Right renal pelvis (tissue), 4 donors: ENCODE results near the gene SHC3. TPM values are rescaled to one million over a fixed set of nuclear protein-coding genes. Genes with fewer than 3 reads are reported as not detected.
"Not testable (repeated sequence)": the region's sequence is repeated elsewhere in the genome, so short reads cannot be mapped to it uniquely, and the experiment has no call there.

ENCODE experiments used
- DNase-seq, 4 donors: peaks; one replicate each; pipeline ENCODE4 v3.0.0-alpha.2; 2013; ENCODE audit warnings: low read depth in 4 of 4, low spot score in 3 of 4, missing footprints in 1 of 4
- polyA plus RNA-seq, 4 donors: library from polyadenylated mRNA; unstranded; fragments of 120-200 nt; gene quantifications; one replicate each; pipeline ENCODE4 v1.2.1, GENCODE V29; 2013; ENCODE audit not compliant: insufficient read length in 4 of 4

SHC3 gene, protein sequence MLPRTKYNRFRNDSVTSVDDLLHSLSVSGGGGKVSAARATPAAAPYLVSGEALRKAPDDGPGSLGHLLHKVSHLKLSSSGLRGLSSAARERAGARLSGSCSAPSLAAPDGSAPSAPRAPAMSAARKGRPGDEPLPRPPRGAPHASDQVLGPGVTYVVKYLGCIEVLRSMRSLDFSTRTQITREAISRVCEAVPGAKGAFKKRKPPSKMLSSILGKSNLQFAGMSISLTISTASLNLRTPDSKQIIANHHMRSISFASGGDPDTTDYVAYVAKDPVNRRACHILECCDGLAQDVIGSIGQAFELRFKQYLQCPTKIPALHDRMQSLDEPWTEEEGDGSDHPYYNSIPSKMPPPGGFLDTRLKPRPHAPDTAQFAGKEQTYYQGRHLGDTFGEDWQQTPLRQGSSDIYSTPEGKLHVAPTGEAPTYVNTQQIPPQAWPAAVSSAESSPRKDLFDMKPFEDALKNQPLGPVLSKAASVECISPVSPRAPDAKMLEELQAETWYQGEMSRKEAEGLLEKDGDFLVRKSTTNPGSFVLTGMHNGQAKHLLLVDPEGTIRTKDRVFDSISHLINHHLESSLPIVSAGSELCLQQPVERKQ
- 1 to 10 TPM; 2.1 to 3.2 (median 2.5) TPM for polyA plus RNA-seq

DNA sequence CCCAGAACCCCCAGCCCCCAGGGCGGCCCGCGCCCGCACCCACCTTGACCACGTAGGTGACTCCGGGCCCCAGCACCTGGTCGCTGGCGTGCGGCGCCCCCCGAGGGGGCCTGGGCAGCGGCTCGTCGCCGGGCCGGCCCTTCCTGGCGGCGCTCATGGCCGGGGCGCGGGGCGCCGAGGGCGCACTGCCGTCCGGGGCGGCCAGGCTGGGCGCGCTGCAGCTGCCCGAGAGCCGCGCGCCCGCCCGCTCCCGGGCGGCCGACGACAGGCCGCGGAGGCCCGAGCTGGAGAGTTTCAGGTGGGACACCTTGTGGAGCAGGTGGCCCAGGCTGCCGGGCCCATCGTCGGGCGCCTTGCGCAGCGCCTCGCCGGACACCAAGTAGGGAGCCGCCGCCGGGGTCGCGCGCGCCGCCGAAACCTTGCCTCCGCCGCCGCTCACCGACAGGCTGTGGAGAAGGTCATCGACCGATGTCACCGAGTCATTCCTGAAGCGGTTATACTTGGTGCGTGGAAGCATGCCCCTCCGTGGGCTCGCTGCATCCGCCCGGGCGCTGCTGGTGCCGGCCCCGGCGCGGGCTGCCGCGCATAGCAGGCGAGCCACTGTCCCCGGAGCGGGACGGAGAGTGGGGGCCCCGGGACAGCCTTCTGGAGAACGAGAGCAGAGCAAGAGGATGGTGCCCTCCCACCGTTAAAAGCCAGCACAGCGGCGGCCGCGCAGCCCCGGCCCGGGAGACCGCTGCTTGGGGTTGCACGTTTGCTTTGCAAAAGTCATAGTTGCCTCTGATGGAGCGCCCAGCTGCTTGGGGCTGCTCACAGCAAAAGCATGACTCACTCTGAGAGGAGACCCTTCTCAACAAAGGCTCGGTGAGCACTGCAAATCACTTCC is at the start of gene SHC3:
TSS of gene SHC3 (minus strand) at position 875 of the 886 bp plus-strand sequence. CDS start at position 517, 358 bp downstream.
- no peak for DNase-seq

DNA sequence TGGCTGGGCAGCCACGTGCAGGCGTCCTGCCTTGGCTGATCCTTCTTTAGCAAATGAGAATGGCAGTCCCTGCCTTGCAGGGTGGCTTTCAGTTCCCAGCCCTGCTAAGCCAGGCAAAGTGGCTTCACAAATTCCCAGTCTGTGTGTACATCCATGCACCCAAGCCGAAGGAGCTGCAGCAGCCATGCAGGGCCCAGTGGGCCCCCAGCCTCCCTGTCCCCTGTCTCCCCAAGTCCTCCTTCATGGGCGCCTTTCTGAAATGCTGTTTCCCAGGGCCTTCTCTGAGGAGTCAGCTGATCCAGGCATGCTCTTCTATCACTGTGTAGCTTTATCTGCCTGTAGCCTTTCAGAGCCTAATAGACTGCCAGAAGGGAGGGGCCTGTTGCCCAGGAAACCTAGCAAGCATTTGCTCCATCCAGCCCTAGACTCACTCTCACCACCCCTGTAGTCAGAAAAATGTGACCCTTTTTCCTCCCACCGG is 47.4 kb upstream of the SHC3 start:
- no peak for DNase-seq

DNA sequence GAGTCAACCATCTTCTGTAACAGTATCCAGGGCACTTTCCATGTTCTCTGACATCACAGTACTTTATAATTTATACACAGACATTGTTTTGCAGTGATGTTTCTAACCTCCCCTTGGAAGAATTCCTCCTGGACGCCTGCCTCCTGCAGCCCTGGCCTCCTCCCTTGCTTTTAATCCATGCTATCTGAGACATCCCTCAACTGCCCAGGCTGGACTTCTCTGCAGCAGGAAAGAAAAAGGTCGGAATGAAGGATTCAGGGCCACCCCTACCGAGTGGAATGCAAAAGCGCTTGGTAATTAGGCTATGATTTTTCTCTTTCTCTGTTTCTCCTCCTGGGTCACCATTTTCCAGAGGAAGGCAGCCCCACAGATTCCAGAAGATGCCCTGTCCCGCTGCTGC is 47.0 kb upstream of the SHC3 start:
- DNase-seq = no peak

DNA sequence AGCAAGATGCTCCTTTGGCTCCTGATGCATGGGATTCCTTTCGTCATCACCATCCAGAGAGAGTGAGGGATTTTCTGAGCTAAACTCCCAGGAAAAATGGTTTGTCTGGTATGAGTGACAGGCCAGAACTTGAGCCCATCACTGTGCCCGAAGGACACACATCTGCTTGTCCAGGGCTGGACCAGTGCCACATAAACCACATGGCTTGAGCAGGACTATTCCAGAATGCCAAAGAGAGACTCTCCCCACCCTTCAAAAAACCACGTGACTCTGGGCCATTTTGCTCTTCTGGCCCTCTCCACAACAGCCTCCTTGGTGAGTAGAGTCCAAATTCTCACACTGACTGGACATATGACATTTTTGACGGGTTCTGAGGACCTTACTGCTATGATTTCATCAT is 46.4 kb upstream of the SHC3 start:
- DNase-seq = no peak

DNA sequence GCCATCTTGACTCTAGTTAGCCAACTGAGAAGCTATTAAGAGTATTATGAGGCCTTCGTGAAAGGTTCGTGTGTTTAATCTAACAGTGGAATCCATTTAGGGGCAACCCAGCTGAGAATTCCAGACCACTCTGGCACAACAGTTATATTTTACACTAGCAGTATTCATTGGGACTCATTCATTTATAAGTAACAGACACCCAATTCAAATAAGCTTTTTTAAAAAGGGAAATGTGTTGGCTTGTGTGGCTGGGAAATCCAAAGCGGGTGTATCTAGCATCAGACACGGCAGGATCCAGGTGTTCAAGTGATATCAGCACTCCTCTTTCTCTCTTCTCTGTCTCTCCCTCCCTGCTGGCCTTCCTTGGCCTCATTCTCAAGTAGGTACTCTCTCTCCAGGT is 46.0 kb upstream of the SHC3 start:
- no peak for DNase-seq

DNA sequence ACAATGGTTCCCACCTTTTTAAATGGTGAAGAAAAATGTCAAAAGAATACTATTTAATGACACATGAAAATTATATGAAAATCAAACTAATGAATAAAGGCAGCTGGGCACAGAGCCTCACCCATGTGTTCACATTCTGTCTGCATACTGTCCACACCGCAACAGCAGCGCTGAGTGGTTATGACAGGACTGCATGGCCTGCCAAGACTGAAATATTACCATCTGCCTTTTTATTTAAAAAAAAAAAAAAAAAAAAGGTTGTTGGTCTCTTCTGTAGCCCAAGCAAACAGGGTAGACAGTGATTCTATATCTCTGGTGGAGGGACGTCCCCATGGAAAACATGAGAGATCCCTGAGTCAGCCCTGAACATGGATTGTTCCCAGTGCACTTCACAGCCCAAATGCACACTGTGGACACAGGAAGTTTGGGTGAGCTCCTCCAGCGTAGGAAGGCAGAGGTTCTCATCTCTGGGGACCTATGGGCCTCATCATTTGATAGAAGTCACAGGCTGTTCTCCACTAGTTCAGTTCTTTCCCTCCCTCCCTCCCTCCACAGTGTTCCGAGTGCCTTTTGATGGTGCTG is 44.9 kb upstream of the SHC3 start:
- no peak for DNase-seq

DNA sequence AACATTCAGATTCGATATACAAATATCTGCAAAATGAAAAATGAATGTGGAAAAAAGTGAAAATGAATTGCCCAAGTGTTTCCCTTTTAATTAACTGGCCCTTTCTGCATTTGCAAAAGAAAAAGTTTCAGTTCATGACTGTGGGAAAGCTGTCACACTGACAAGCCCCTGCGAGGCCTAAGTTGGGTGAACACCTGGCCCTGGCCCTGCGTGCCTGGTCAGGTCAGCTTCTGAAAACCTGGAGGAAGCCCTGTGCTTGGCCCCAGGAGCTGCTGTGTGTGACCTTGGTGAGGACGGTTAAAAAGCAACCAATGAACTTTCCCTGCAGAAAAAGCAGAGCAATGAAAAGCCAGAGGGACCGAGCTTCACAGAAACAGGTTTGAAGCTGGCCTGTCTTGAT is 41.0 kb upstream of the SHC3 start:
- no peak for DNase-seq

DNA sequence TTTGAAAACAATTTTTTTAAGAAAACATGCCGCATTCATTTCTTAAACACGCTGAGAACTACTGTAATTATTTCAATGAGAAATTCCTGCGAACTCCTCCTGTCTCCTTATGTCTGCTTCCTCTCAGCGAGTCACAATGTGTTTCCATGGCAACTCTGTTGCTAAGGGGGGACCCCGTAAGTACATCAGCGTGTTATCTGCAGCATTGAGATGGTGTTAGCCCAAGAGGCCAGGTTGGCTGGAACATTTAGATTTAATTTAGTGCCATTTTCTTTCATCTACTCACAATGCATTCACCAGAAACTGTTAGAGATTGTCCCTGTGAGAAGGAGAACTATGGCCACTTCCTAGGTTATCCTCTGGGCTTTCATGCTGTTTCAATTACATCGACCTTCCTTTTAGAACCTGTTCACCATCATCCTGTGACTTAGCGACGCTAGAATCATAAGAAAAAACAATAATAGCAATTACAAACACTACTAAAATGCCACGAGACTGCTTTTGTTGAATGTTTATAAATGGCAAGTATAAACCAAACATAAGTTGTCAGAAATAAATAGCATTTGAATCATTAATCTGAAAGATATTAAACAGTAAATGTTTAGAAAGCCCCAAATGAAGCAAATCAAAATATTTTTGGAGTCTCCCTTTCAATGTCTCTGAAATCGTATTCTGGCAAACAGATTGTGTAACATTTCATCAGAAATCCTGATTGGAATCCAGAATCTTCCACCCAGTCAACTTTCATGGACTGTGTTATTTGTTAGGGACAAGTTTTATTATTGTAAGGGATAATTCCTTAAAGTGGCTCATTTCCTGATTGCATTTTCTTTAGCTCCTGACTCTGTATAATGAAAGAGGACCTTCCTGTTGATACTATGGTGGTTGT is 39.7 kb upstream of the SHC3 start:
- no peak for DNase-seq

DNA sequence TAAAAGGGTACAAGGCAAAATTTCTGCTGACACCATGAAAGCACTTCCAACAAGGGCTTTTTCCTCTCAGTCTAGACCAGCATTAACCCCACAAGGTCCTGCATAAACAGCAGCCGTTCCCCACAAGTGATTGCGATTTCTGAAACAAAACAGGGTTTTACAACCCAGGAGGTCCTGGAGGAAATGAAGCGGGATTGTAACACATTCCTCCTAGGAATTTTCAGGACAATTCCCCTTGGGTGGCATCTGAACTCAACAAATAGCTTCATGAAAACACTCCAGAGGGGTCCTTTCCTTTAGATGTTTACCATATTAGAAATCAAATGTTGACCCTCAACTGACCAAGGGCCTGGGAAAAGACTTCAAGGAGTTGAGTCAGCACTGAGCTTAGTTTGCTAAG is 36.7 kb upstream of the SHC3 start:
- no peak for DNase-seq

DNA sequence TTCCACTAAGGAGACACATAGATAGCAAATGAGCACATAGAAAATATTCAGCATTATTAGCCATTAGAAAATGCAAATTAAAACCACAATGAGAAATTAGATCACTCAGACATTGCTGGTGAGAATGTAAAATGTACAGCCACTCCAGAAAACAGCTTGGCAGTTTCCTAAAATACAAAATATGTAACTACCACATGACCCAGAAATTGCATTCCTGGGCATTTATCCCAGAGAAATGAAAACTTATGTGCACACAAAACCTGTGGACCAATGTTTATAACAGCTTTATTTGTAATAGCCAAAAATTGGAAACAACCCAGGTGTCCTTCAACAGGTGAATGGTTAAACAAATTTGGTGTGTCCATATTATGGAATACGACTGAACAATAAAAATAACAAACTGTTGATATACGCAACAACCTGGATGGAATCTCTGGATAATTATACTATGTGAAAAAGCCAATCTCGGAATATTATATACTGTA is 34.8 kb upstream of the SHC3 start:
- DNase-seq = no peak

DNA sequence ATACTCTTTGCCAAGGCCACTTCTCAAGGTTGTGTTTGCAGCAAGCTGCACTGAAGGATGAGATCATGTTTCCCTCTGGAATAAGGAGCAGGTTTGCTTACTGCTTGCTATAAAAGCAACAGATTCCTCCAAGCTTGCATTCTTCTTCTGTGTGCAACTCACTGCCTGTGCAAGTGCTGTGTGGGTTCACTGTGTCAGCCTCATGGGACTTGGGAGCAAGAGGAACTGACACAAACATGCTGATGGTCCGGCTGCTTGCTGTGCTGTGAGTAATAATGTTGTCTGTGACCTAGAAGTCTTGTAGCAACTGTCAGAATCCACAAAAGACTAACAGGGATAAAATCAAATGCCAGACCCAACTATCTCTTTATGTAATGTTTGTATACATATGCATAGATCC is 33.6 kb upstream of the SHC3 start:
- no peak for DNase-seq

DNA sequence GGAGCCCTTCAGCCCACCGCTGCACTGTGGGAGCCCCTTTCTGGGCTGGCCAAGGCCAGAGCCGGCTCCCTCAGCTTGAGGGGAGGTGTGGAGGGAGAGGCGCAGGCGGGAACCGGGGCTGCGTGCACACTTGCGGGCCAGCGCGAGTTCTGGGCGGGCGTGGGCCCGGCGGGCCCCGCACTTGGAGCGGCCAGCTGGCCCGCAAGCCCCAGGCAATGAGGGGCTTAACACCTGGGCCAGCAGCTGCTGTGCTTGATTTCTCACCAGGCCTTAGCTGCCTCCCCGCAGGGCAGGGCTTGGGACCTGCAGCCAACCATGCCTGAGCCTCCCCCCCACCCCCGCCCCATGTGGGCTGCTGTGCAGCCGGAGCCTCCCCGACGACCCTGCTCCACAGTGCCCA is 30.7 kb upstream of the SHC3 start:
- not testable (repeated sequence) for DNase-seq

DNA sequence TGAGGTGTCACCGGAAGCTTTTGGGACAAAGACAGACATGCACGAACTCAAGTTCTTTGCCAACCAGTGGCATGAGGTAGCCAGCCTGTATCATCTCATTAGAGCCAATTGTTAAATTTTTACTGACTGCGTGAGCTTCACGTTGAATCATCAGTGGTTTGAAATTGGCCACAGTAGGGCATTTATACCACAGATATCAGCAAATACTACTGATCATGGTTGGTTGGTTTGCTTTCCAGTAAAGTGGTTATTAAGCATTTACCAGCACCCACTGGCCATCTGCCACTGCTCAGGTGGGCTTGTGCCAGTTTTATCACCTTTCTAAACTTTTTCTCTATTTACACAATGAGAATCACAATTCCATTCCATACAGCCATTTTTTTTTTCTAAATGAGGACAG is 28.4 kb upstream of the SHC3 start:
- DNase-seq = no peak

DNA sequence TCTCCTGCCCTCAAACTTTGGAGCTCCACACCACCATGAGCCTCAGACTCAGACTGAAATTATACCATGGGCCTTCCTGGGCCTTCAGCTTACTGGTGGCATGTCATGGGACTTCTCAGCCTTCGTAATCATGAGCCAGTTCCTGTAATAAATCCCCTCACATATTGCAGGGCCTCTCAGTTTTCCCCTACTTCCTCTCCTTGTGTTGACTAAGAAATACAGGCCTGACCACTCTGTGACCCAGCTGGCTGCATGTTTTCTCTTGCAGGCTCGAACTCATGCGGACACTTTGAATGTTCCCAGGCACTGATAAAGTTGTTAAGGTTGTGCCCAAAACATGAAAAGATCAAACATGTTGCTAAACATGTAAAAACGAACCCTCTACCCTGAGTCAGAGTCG is 26.2 kb upstream of the SHC3 start:
- no peak for DNase-seq

DNA sequence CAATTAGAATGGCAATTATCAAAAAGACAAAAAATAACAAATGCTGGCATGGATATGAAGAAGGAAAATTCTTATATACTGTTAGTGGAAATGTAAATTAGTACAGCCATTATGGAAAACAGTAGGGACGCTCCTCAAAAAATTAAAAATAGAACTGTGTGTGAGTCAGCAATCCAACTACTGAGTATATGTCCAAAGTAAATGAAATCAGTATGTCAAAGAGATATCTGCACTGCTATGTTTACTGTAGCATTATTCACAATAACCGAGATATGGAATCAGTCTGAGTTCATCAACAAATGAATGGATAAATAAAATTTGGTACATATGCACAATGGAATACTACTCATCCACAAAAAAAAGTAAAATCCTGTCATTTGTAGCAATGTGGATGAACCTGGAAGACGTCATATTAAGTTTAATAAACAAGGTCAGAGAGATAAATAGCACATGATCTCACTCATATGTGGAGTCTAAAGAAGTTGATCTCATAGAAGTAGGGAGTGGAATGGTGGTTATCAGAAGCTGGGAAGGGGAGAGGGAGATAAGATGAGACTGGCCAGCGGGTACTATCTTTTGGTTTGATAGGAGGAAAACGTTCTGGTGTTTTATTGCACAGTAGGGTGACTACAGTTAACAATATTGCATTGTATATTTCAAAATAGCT is 16.6 kb upstream of the SHC3 start:
- no peak for DNase-seq

DNA sequence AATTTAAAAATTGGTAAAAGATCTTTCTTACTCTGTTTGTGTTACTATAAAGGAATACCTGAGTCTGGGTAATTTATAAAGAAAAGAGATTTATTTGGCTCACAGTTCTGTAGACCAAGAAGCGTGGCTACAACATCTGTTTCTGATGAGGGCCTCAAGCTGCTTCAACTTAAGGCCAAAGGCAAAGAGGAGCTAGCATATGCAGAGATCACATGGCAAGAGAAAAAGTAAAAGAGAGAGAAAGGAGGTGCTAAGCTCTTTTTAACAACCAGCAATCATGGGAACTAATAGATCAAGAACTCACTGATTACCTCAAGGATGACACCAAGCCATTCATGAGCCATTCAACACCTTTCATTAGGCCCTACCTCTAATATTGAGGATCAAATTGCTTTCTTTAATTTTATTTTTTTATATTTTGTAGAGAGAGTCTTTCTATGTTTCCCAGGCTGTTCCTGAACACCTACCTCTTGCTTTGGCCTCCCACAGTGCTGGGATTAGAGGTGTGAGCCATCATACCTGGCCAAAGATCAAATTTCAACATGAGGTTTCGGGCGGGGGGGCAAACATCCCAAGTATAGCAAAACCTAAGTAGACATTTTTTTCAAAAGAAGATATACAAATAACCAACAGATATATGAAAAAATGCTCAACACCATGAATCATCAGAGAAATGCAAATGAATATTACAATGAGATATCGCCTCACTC is 16.0 kb upstream of the SHC3 start:
- no peak for DNase-seq

DNA sequence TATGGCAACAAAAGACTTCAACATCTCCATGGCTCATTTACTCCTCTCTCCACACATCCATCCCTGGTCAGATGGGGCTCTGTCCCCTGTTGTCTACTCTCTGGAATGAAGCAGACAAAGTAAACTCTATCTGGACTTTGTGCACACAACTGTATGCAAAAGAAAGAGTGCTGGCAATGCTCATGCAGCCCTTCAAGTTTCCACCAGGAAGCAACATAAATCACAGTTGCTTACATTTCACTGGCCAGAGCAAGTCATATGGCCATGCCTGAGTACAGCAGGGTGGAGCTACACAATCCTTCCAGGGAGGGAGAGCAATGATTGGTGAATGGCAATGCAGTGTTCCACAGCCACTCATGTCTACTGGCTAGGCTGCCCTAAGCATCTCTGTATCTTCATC is 12.4 kb upstream of the SHC3 start:
- DNase-seq = no peak

DNA sequence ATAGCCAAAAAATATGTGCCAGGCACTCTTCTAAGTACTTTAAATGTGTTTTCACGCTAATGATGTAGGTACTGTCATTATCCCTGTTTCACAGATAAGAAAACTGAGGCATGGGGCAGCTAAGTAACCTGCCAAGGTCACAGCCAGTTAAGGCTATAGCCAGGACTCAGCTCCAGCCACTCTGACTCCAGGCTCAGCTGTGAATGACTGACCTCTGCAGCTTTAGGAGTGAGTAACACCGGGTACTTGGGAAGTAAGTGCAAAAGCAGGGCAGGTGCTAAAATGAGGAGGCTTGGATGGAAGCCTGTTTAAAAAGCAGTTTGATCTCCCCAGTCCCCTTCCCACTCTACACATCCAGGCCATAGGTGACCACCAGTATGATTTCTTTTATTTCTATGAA is 10.6 kb upstream of the SHC3 start:
- no peak for DNase-seq

DNA sequence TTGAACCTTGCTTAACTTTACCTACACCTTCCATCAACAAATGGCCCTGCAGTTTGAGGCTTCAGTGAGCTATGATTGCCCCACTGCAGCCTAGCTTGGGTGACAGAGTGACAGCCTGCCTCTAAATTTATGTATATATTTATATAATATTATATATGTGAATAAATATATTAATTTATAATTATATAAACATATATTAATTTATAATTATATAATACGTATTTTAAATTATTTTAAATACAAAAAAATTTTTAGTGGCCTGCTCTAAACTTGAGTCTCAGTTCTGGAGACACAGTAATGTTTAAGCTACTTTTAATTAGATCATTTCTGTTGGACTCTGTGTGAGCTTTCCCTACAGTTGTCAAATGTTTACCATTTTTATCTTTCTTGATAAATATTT is 9.3 kb upstream of the SHC3 start:
- DNase-seq = no peak
